ENCODE results near the gene KIF6.

- TF ChIP-seq, protein P1, sequence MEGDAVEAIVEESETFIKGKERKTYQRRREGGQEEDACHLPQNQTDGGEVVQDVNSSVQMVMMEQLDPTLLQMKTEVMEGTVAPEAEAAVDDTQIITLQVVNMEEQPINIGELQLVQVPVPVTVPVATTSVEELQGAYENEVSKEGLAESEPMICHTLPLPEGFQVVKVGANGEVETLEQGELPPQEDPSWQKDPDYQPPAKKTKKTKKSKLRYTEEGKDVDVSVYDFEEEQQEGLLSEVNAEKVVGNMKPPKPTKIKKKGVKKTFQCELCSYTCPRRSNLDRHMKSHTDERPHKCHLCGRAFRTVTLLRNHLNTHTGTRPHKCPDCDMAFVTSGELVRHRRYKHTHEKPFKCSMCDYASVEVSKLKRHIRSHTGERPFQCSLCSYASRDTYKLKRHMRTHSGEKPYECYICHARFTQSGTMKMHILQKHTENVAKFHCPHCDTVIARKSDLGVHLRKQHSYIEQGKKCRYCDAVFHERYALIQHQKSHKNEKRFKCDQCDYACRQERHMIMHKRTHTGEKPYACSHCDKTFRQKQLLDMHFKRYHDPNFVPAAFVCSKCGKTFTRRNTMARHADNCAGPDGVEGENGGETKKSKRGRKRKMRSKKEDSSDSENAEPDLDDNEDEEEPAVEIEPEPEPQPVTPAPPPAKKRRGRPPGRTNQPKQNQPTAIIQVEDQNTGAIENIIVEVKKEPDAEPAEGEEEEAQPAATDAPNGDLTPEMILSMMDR (optimal IDR thresholded peaks at IDR 0.05 in 1 of 3, IDR thresholded peaks at IDR 0.05 in 1 of 3, conservative IDR thresholded peaks at IDR 0.05 in 1 of 3; ENCODE audit: extremely low read depth in 1 of 3, insufficient read depth in 2 of 3, low read length in 3 of 3): no peak
- TF ChIP-seq EZH2 (IDR thresholded peaks at IDR 0.05; ENCODE audit: low read length): no peak
Observed at GRCh38 chr6:39343396-39343870, 381.8 kb downstream of the KIF6 start.
